Left ventricle myocardium inferior (tissue), 1 donor: ENCODE data around the gene RNF113A. TPM values are rescaled to one million over a fixed set of nuclear protein-coding genes. Genes with fewer than 3 reads are reported as not detected.
A peak's percentile ranks its signal among the peaks of the same experiment; 100 is the strongest.
"Not testable (repeated sequence)": the region's sequence is repeated elsewhere in the genome, so short reads cannot be mapped to it uniquely, and the experiment has no call there.

Experiments
- DNase-seq: peaks from one replicate; pipeline ENCODE4 v3.0.0-alpha.2; 2020
- H3K27ac ChIP-seq: fragments of 200-600 bp; replicated peaks from 2 replicates; pipeline ENCODE4 v1.8.0; 2021
- H3K27me3 ChIP-seq: fragments of 200-600 bp; 2 replicates; pipeline ENCODE4 v1.8.0; 2021; ENCODE audit warnings: low read depth
- H3K36me3 ChIP-seq: fragments of 200-600 bp; 2 replicates; pipeline ENCODE4 v1.8.0; 2021
- H3K4me1 ChIP-seq: fragments of 200-600 bp; 2 replicates; pipeline ENCODE4 v1.8.0; 2021
- H3K4me3 ChIP-seq: fragments of 200-600 bp; 2 replicates; pipeline ENCODE4 v1.8.0; 2021; ENCODE audit warnings: mild to moderate bottlenecking, moderate library complexity
- H3K9me3 ChIP-seq: fragments of 200-600 bp; replicated peaks from 2 replicates; pipeline ENCODE4 v1.8.0; 2021
- intact Hi-C: fragments of 100-400 bp; cut with micrococcal nuclease; formaldehyde crosslinking; loops from one replicate; pipeline ENCODE4 v1.11.0; 2022
- total RNA-seq: library from RNA; stranded (reverse); fragmentation: NEBNext Ultra II Directional; extraction: Animal tissue kit (Norgen Biotek cat#: 25700); gene quantifications from one replicate; pipeline ENCODE4 v1.2.1, GENCODE V29; 2021
- TF ChIP-seq, protein P1 (sequence below): fragments of 200-600 bp; IDR thresholded peaks from 2 replicates; pipeline ENCODE4 v1.8.0; 2021; ENCODE audit warnings: antibody characterized with exemption, mild to moderate bottlenecking, borderline replicate concordance
- donor health status: DM: no; HTN: yes; CAD: no; lungs with severe emphysema.

RNF113A gene
- total RNA-seq, 1 donor from 2014 or later, result 9.3 TPM

DNA sequence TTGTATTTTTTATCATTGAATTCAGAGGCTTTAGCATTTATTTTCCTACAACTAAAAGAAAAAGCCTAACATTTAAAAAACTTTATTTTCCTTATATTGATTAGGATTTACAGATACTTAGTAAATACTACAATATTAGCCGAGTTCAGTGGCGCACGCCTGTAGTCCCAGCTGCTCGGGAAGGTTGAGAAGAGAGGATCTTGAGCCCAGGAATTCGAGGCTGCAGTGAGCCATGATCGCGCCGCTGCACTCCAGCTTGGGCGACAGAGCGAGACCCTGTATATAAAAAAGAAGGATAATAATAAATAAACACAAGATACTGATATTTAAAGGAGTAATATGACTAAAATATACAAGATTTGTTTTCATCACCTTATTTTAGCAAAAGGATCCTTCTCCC, 18.1 kb downstream of the RNF113A start:
- no peaks in the 10 kb centered on the region for H3K9me3 ChIP-seq
- intact Hi-C loops, result no loop called here
- DNase-seq, result no peak

DNA sequence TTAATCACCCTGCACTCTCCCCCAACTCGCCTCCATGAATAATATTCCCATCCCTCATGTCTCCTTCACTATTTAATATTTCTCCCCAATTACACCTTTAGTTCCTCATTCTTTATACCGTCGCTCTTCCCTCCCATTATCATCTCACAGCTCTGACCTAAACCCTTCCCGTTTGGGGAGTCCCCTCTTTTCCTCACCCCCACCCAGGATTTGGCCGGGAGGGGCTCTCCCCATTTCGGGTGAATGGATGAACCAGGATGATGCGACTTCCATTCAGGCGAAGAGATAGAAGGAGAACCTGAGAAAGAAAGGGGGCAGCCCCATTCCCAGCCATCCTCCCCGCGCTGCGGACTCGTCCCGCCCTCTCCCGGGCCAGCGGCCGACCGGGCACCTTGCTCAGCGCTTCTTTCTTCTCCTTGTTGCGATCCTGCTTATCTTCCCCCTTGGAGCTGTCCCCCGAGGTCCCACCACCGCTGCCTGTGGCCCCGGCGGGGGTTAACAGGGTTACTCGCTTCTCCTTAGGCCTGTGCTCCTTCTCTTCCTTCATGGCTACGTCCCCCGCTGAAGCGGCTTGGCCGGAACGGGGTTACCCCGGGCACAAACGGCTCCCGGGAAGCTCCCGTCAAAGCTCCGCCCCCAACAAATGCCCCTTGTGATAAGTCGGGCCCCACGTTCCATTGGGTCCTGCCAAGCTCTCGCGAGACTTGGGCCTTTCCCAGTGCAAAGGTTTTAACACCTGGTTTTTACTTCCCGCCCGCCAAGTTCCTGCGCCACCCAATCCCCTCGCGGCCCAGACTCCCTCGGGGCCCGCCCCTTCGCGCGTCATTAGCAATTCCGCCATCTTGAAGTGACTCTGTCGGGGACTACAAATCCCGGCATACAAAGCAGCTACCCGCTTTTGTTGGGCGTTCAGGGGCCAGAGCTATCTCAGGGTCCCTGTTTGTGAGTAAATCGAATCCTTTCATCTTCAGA, 18.9 kb downstream of the RNF113A start, which contains the start of gene UPF3B:
UPF3B (minus strand) TSS at position 582 of the 972 bp plus-strand sequence; CDS start at position 547, 35 bp downstream.
- TF ChIP-seq, protein P1, sequence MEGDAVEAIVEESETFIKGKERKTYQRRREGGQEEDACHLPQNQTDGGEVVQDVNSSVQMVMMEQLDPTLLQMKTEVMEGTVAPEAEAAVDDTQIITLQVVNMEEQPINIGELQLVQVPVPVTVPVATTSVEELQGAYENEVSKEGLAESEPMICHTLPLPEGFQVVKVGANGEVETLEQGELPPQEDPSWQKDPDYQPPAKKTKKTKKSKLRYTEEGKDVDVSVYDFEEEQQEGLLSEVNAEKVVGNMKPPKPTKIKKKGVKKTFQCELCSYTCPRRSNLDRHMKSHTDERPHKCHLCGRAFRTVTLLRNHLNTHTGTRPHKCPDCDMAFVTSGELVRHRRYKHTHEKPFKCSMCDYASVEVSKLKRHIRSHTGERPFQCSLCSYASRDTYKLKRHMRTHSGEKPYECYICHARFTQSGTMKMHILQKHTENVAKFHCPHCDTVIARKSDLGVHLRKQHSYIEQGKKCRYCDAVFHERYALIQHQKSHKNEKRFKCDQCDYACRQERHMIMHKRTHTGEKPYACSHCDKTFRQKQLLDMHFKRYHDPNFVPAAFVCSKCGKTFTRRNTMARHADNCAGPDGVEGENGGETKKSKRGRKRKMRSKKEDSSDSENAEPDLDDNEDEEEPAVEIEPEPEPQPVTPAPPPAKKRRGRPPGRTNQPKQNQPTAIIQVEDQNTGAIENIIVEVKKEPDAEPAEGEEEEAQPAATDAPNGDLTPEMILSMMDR, result no peak
- Histone ChIP-seq H3K4me3 (peak within 1 kb of the TSS; percentile 79), H3K27ac (peak within 1 kb of the TSS; percentile 91), H3K36me3 (peaks cover 4% of the 10 kb centered on the region), H3K9me3 (no peaks in the 10 kb centered on the region), H3K4me1 (peaks cover 11% of the 10 kb centered on the region), H3K27me3 (no peaks in the 10 kb centered on the region)
- intact Hi-C loops, result no loop called here
- DNase-seq, result peak; percentile 94

More for the DNA sequence above, 18.1 kb downstream of the RNF113A start:
- H3K27ac ChIP-seq, result peak overlapping the region; percentile 91
- peaks cover 11% of the 10 kb centered on the region for H3K4me1 ChIP-seq
- TF ChIP-seq, protein P1, result no peak
- peak overlapping the region; percentile 79 for H3K4me3 ChIP-seq
- no peaks in the 10 kb centered on the region for H3K36me3 ChIP-seq
- no peaks in the 10 kb centered on the region for H3K27me3 ChIP-seq

GRCh38 chrX:119833905-119834304, 37.6 kb downstream of the RNF113A start:
- no peak overlapping the region for H3K4me3 ChIP-seq
- intact Hi-C loops, result no loop called here
- H3K36me3 ChIP-seq, result peaks cover 56% of the 10 kb centered on the region
- H3K27ac ChIP-seq, result no peak overlapping the region
- H3K4me1 ChIP-seq, result no peaks in the 10 kb centered on the region
- H3K27me3 ChIP-seq, result no peaks in the 10 kb centered on the region
- TF ChIP-seq, protein P1, result no peak
- H3K9me3 ChIP-seq, result no peaks in the 10 kb centered on the region
- DNase-seq, result no peak

DNA sequence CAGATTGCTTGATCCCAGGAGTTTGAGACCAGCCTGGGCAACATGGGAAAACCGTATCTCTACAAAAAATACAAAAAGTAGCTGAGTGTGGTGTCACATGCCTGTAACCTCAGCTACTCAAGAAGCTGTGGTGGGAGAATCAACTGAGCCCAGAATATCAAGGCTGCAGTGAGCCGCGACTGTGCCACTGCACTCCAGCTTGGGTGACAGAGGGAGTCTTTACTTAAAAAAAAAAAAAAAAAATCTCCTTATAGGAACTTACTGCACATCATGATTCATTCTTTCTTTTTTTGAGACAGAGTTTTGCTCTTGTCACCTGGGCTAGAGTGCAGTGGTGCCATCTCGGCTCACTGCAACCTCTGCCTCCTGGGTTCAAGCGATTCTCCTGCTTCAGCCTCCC, 43.1 kb downstream of the RNF113A start:
- Histone ChIP-seq H3K4me3 (no peak overlapping the region), H3K4me1 (no peaks in the 10 kb centered on the region), H3K9me3 (no peaks in the 10 kb centered on the region), H3K36me3 (peaks cover 18% of the 10 kb centered on the region), H3K27ac (no peak overlapping the region), H3K27me3 (no peaks in the 10 kb centered on the region)
- DNase-seq, result no peak
- intact Hi-C loops, result no loop called here
- TF ChIP-seq, protein P1, result no peak

GRCh38 chrX:119826399-119826959, 45.1 kb downstream of the RNF113A start:
- TF ChIP-seq, protein P1, result no peak
- no peaks in the 10 kb centered on the region for H3K4me1 ChIP-seq
- H3K27ac ChIP-seq, result no peak overlapping the region
- no peaks in the 10 kb centered on the region for H3K27me3 ChIP-seq
- no peak for DNase-seq
- H3K9me3 ChIP-seq, result no peaks in the 10 kb centered on the region
- no peak overlapping the region for H3K4me3 ChIP-seq
- peaks cover 7% of the 10 kb centered on the region for H3K36me3 ChIP-seq
- intact Hi-C loops, result no loop called here

DNA sequence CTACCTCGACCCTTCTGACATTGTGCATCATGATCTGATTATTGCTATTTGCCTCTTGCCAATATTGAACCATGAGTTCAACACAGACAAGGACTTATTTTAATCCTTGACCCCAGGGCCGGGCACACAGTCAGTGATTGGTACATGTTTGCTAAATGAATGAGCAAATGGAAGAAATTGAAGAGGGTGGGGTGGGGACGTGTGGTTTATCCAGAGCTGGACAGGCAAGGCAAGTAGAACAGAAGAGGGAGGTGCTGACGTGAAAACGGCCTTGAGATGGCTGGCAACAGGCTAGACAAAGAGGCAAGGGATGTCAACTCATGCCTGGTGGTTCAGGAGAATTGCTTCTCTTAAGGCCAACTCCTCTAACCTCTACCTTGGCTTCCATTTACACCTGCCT, 47.3 kb downstream of the RNF113A start:
- DNase-seq, intact Hi-C loops, H3K4me1 ChIP-seq, H3K27me3 ChIP-seq, H3K9me3 ChIP-seq, H3K36me3 ChIP-seq, H3K4me3 ChIP-seq, H3K27ac ChIP-seq: not testable (repeated sequence)

DNA sequence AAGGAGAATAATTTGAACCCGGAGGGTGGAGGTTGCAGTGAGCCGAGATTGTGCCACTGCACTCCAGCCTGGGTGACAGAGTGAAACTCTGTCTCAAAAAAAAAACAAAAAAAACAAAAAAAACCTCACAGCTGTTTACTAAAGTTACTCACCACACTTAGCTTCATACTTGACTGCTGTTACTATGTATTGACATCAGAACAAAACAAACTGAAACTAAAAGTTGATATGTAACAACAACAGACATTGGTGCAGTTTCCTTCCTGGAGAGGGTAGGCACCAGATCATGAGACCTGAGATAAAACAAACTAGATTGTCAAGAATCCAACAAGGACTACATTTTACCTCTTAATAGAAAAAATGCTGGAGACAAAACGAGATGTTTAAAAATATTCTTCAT, 49.8 kb downstream of the RNF113A start:
- H3K27me3 ChIP-seq, DNase-seq, H3K4me1 ChIP-seq, intact Hi-C loops, H3K36me3 ChIP-seq, H3K9me3 ChIP-seq, H3K4me3 ChIP-seq, H3K27ac ChIP-seq: not testable (repeated sequence)
